Activated CD8-positive, alpha-beta memory T cell treated with anti-CD3 and anti-CD28 coated beads, Interleukin-2, amount 10 ng/mL, durations not matched to agents 7 days and 5 days (primary cell): ENCODE measurements around the gene TPST1. TPM values are rescaled to one million over a fixed set of nuclear protein-coding genes. Genes with fewer than 3 reads are reported as not detected.

Experiments
- ATAC-seq: fragments of 150-1000 bp; cut with Tn5 transposase; one replicate; pipeline ENCODE4 v1.10.0; 2021; ENCODE audit warnings: moderate library complexity
- CTCF ChIA-PET: fragments of 350-600 bp; sonication (Branson Sonifier 250); formaldehyde crosslinking; loops from one replicate; lab custom pipeline; 2021; ENCODE audit warnings: antibody characterized with exemption; lab: Charles Lee
- DNase-seq: peaks from one replicate; pipeline ENCODE4 v3.0.0-alpha.2; 2020
- H3K27ac Mint-ChIP-seq: one replicate; pipeline ENCODE4 v1.8.0; 2021; ENCODE audit warnings: mild to moderate bottlenecking, mixed read lengths
- H3K27me3 Mint-ChIP-seq: one replicate; pipeline ENCODE4 v1.8.0; 2021; ENCODE audit warnings: mixed read lengths
- H3K36me3 Mint-ChIP-seq: one replicate; pipeline ENCODE4 v1.8.0; 2021; ENCODE audit warnings: mild to moderate bottlenecking, mixed read lengths
- H3K4me1 Mint-ChIP-seq: one replicate; pipeline ENCODE4 v1.8.0; 2021; ENCODE audit warnings: mixed read lengths
- H3K4me3 Mint-ChIP-seq: one replicate; pipeline ENCODE4 v1.8.0; 2021; ENCODE audit warnings: mild to moderate bottlenecking, moderate library complexity, mixed read lengths
- H3K9me3 Mint-ChIP-seq: one replicate; pipeline ENCODE4 v1.8.0; 2022; ENCODE audit warnings: low read depth, mixed read lengths
- total RNA-seq, 2 experiments: library from RNA; stranded (reverse); gene quantifications; one replicate each; pipeline ENCODE4 v1.2.3, GENCODE V29; 2021

TPST1 gene
- total RNA-seq, 2 experiments from 2014 or later, result 0.85 to 1.1 TPM

GRCh38 chr7:66261941-66262340 lies 56.8 kb downstream of the TPST1 start:
- no peaks in the 10 kb centered on the region for H3K36me3 Mint-ChIP-seq
- DNase-seq, result no peak
- no peak for ATAC-seq
- CTCF ChIA-PET, result interaction anchor here (0.5 kb wide), 1 partner anchor 210 kb away, joined by 4 read pairs; no protein-coding TSS in a partner anchor
- H3K27ac Mint-ChIP-seq, result no peak overlapping the region
- peaks cover 14% of the 10 kb centered on the region for H3K9me3 Mint-ChIP-seq
- H3K4me1 Mint-ChIP-seq, result no peaks in the 10 kb centered on the region
- H3K4me3 Mint-ChIP-seq, result no peak overlapping the region
- H3K27me3 Mint-ChIP-seq, result peaks cover 17% of the 10 kb centered on the region

GRCh38 chr7:66263936-66264335 lies 58.8 kb downstream of the TPST1 start:
- Mint-ChIP-seq H3K27me3 (peaks cover 10% of the 10 kb centered on the region), H3K9me3 (peaks cover 18% of the 10 kb centered on the region), H3K4me3 (no peak overlapping the region), H3K27ac (no peak overlapping the region), H3K4me1 (no peaks in the 10 kb centered on the region), H3K36me3 (no peaks in the 10 kb centered on the region)
- DNase-seq, result no peak
- ATAC-seq, result no peak
- CTCF ChIA-PET, result no interaction called here

GRCh38 chr7:66265566-66265965 lies 60.4 kb downstream of the TPST1 start:
- Mint-ChIP-seq H3K9me3 (peaks cover 18% of the 10 kb centered on the region), H3K4me1 (no peaks in the 10 kb centered on the region), H3K36me3 (no peaks in the 10 kb centered on the region), H3K27me3 (peaks cover 6% of the 10 kb centered on the region), H3K27ac (no peak overlapping the region), H3K4me3 (no peak overlapping the region)
- no peak for DNase-seq
- no peak for ATAC-seq
- CTCF ChIA-PET, result no interaction called here

GRCh38 chr7:66267249-66267648 lies 62.1 kb downstream of the TPST1 start:
- peaks cover 7% of the 10 kb centered on the region for H3K27me3 Mint-ChIP-seq
- no peak for ATAC-seq
- no peak overlapping the region for H3K4me3 Mint-ChIP-seq
- CTCF ChIA-PET, result no interaction called here
- H3K4me1 Mint-ChIP-seq, result no peaks in the 10 kb centered on the region
- H3K9me3 Mint-ChIP-seq, result peaks cover 18% of the 10 kb centered on the region
- H3K27ac Mint-ChIP-seq, result no peak overlapping the region
- no peaks in the 10 kb centered on the region for H3K36me3 Mint-ChIP-seq
- no peak for DNase-seq

GRCh38 chr7:66269978-66270377 lies 64.8 kb downstream of the TPST1 start:
- Mint-ChIP-seq H3K27ac (no peak overlapping the region), H3K4me3 (no peak overlapping the region), H3K27me3 (peaks cover 7% of the 10 kb centered on the region), H3K36me3 (no peaks in the 10 kb centered on the region), H3K4me1 (no peaks in the 10 kb centered on the region), H3K9me3 (peaks cover 12% of the 10 kb centered on the region)
- ATAC-seq (no peak), DNase-seq (no peak)
- CTCF ChIA-PET, result no interaction called here

GRCh38 chr7:66272321-66272720 lies 67.2 kb downstream of the TPST1 start:
- ATAC-seq (no peak), DNase-seq (no peak)
- Mint-ChIP-seq H3K27me3 (peaks cover 19% of the 10 kb centered on the region), H3K36me3 (no peaks in the 10 kb centered on the region), H3K27ac (no peak overlapping the region), H3K9me3 (peaks cover 1% of the 10 kb centered on the region), H3K4me1 (no peaks in the 10 kb centered on the region), H3K4me3 (no peak overlapping the region)
- CTCF ChIA-PET, result no interaction called here

- ATAC-seq, result no peak
- CTCF ChIA-PET, result no interaction called here
- no peak for DNase-seq
- no peak overlapping the region for H3K4me3 Mint-ChIP-seq
- no peaks in the 10 kb centered on the region for H3K4me1 Mint-ChIP-seq
- peaks cover 12% of the 10 kb centered on the region for H3K27me3 Mint-ChIP-seq
- no peak overlapping the region for H3K27ac Mint-ChIP-seq
- H3K9me3 Mint-ChIP-seq, result no peaks in the 10 kb centered on the region
- no peaks in the 10 kb centered on the region for H3K36me3 Mint-ChIP-seq
Observed at GRCh38 chr7:66276363-66276762, 71.2 kb downstream of the TPST1 start.

- CTCF ChIA-PET, result interaction anchor here (1.2 kb wide), 1 partner anchor 26 kb away, joined by 4 read pairs; no protein-coding TSS in a partner anchor
Observed at GRCh38 chr7:66277492-66277891, 72.4 kb downstream of the TPST1 start.

GRCh38 chr7:66279912-66280311 lies 74.8 kb downstream of the TPST1 start:
- ATAC-seq (no peak), DNase-seq (no peak)
- CTCF ChIA-PET, result no interaction called here
- H3K9me3 Mint-ChIP-seq, result no peaks in the 10 kb centered on the region
- peaks cover 15% of the 10 kb centered on the region for H3K27me3 Mint-ChIP-seq
- no peak overlapping the region for H3K4me3 Mint-ChIP-seq
- no peaks in the 10 kb centered on the region for H3K4me1 Mint-ChIP-seq
- no peak overlapping the region for H3K27ac Mint-ChIP-seq
- no peaks in the 10 kb centered on the region for H3K36me3 Mint-ChIP-seq

More at GRCh38 chr7:66277492-66277891, 72.4 kb downstream of the TPST1 start:
- H3K9me3 Mint-ChIP-seq, result no peaks in the 10 kb centered on the region
- H3K4me3 Mint-ChIP-seq, result no peak overlapping the region
- no peak overlapping the region for H3K27ac Mint-ChIP-seq
- no peak for DNase-seq
- peaks cover 12% of the 10 kb centered on the region for H3K27me3 Mint-ChIP-seq
- no peaks in the 10 kb centered on the region for H3K4me1 Mint-ChIP-seq
- ATAC-seq, result no peak
- no peaks in the 10 kb centered on the region for H3K36me3 Mint-ChIP-seq

GRCh38 chr7:66281678-66282590 lies 76.8 kb downstream of the TPST1 start:
- Mint-ChIP-seq H3K4me3 (no peak overlapping the region), H3K27me3 (peaks cover 4% of the 10 kb centered on the region), H3K36me3 (no peaks in the 10 kb centered on the region), H3K27ac (no peak overlapping the region), H3K9me3 (no peaks in the 10 kb centered on the region), H3K4me1 (no peaks in the 10 kb centered on the region)
- no peak for ATAC-seq
- no peak for DNase-seq
- CTCF ChIA-PET, result no interaction called here

GRCh38 chr7:66282591-66282935 lies 77.4 kb downstream of the TPST1 start:
- no peaks in the 10 kb centered on the region for H3K9me3 Mint-ChIP-seq
- no peak for DNase-seq
- no peak for ATAC-seq
- CTCF ChIA-PET, result no interaction called here
- H3K4me1 Mint-ChIP-seq, result no peaks in the 10 kb centered on the region
- no peak overlapping the region for H3K27ac Mint-ChIP-seq
- no peaks in the 10 kb centered on the region for H3K36me3 Mint-ChIP-seq
- no peak overlapping the region for H3K4me3 Mint-ChIP-seq
- peaks cover 2% of the 10 kb centered on the region for H3K27me3 Mint-ChIP-seq

- Mint-ChIP-seq H3K36me3 (no peaks in the 10 kb centered on the region), H3K27me3 (peaks cover 2% of the 10 kb centered on the region), H3K9me3 (no peaks in the 10 kb centered on the region), H3K27ac (no peak overlapping the region), H3K4me3 (no peak overlapping the region), H3K4me1 (no peaks in the 10 kb centered on the region)
- DNase-seq, result no peak
- ATAC-seq, result no peak
- CTCF ChIA-PET, result no interaction called here
Observed at GRCh38 chr7:66283003-66283920, 78.1 kb downstream of the TPST1 start.

- CTCF ChIA-PET, result interaction anchor here (1.4 kb wide), 1 partner anchor 28 kb away, joined by 3 read pairs; no protein-coding TSS in a partner anchor
- Mint-ChIP-seq H3K27me3 (no peaks in the 10 kb centered on the region), H3K36me3 (no peaks in the 10 kb centered on the region), H3K4me1 (no peaks in the 10 kb centered on the region), H3K9me3 (peaks cover 4% of the 10 kb centered on the region), H3K4me3 (no peak overlapping the region), H3K27ac (no peak overlapping the region)
- DNase-seq (no peak), ATAC-seq (no peak)
Observed at GRCh38 chr7:66296001-66296521, 90.9 kb downstream of the TPST1 start.
